ENCODE results near the gene ANKRD9. TPM values are rescaled to one million over a fixed set of nuclear protein-coding genes. Genes with fewer than 3 reads are reported as not detected.

ANKRD9 gene
- total and polyA plus RNA-seq, 2 experiments from 2014 or later, result 17.3 to 95.9 TPM

GRCh38 chr14:102473559-102473958, 36.0 kb downstream of the ANKRD9 start (continued):
- TF ChIP-seq ZNF462 (CRISPR knock-in tag; IDR thresholded peaks at IDR 0.05), result no peak
- no peak for TF ChIP-seq EZH2phosphoT487 (IDR thresholded peaks at IDR 0.05; ENCODE audit: unreplicated experiment)
- no peak for TF ChIP-seq EZH2 (IDR thresholded peaks at IDR 0.05; ENCODE audit: low read depth, unreplicated experiment)
- no peak for TF ChIP-seq POLR2AphosphoS5 (IDR thresholded peaks at IDR 0.05; ENCODE audit: low read depth)
- no peak for TF ChIP-seq CREB1 (CRISPR knock-in tag; IDR thresholded peaks at IDR 0.05; ENCODE audit: low read depth)
- no peak for TF ChIP-seq ZNF331 (CRISPR knock-in tag; IDR thresholded peaks at IDR 0.05; ENCODE audit: low read depth)

- no peaks in the 10 kb centered on the region for H3K27me3 Mint-ChIP-seq (ENCODE audit: insufficient read depth, low read depth, poor library complexity)
- H3K9me3 Mint-ChIP-seq, result no peaks in the 10 kb centered on the region
- no peak for DNase-seq (ENCODE audit: low spot score)
- Histone ChIP-seq H3K36me3 (ENCODE audit: insufficient read depth) (no peaks in the 10 kb centered on the region), H4K20me1 (replicated peaks; ENCODE audit: insufficient read depth) (no peaks in the 10 kb centered on the region), H3K79me2 (replicated peaks; ENCODE audit: insufficient read depth) (no peaks in the 10 kb centered on the region), H3F3A (replicated peaks; ENCODE audit: low read depth) (no peaks in the 10 kb centered on the region), H3K27ac (ENCODE audit: low read depth) (no peak overlapping the region), H3K27me3 (ENCODE audit: insufficient read depth) (no peaks in the 10 kb centered on the region), H3K4me2 (no peak overlapping the region), H3K4me3 (no peak overlapping the region), H3K4me1 (ENCODE audit: insufficient read depth) (no peaks in the 10 kb centered on the region), H3K9me2 (ENCODE audit: insufficient read depth) (no peaks in the 10 kb centered on the region), H2AFZ (no peak overlapping the region)
- no peak overlapping the region for H3K4me3 Mint-ChIP-seq
- no peaks in the 10 kb centered on the region for H3K4me1 Mint-ChIP-seq
- no peaks in the 10 kb centered on the region; the same call in 2 of the 3 replicates for H3K36me3 Mint-ChIP-seq (ENCODE audit: low read depth)
- no peak overlapping the region for H3K27ac Mint-ChIP-seq
- no peak for ATAC-seq
- TF ChIP-seq ZNF462 (CRISPR knock-in tag; IDR thresholded peaks at IDR 0.05) (no peak), ZNF114 (CRISPR knock-in tag; IDR thresholded peaks at IDR 0.05) (no peak), ZNF331 (CRISPR knock-in tag; IDR thresholded peaks at IDR 0.05; ENCODE audit: low read depth) (no peak), ETS1 (IDR thresholded peaks at IDR 0.05) (no peak), JUNB (IDR thresholded peaks at IDR 0.05; ENCODE audit: unreplicated experiment) (no peak)
Measured at GRCh38 chr14:102472791-102473150, 36.8 kb downstream of the ANKRD9 start.

Measured in GM23338 (cell line).